ENCODE measurements around the gene CISH.

Gene CISH

GRCh38 chr3:50572158-50572557 lies 39.4 kb downstream of the CISH start:
- TF ChIP-seq CTCF (IDR thresholded peaks at IDR 0.05; ENCODE audit: insufficient read depth, low read length, poor library complexity, severe bottlenecking) (peak; percentile 31), EZH2phosphoT487 (conservative IDR thresholded peaks at IDR 0.05; ENCODE audit: low read length) (no peak)
- no peaks in the 10 kb centered on the region for H3K9me2 ChIP-seq (replicated peaks; ENCODE audit: insufficient read depth, low read length)
- no peaks in the 10 kb centered on the region for H3K79me2 ChIP-seq (ENCODE audit: insufficient read depth, low read length)
- H3F3A ChIP-seq (ENCODE audit: insufficient read depth), result peaks cover 6% of the 10 kb centered on the region; the same call in 1 of the 2 replicates
- no peaks in the 10 kb centered on the region for H3K36me3 ChIP-seq (ENCODE audit: low read length)
- no peaks in the 10 kb centered on the region for H3K27me3 ChIP-seq (ENCODE audit: low read length)
- no peak overlapping the region for H3K4me2 ChIP-seq (ENCODE audit: low read depth, low read length, poor library complexity, severe bottlenecking)
- no peak overlapping the region for H3K27ac ChIP-seq (ENCODE audit: low read depth, low read length)
- H3K4me3 ChIP-seq (ENCODE audit: insufficient read depth, low read length, poor library complexity, severe bottlenecking), result no peak overlapping the region
- H3K9me3 ChIP-seq (ENCODE audit: insufficient read depth, low read length), result no peaks in the 10 kb centered on the region
- no peaks in the 10 kb centered on the region for H4K20me1 ChIP-seq (ENCODE audit: low read depth, low read length)
- no peak overlapping the region for H2AFZ ChIP-seq (ENCODE audit: low read depth, low read length, severe bottlenecking)
- H3K9ac ChIP-seq (ENCODE audit: low read length), result no peak overlapping the region

- Histone ChIP-seq H3K9ac (ENCODE audit: low read length) (no peak overlapping the region), H3K27me3 (ENCODE audit: low read length) (no peaks in the 10 kb centered on the region), H3K27ac (ENCODE audit: low read depth, low read length) (no peak overlapping the region)
Measured at GRCh38 chr3:50571486-50571885, 40.1 kb downstream of the CISH start.

DNA sequence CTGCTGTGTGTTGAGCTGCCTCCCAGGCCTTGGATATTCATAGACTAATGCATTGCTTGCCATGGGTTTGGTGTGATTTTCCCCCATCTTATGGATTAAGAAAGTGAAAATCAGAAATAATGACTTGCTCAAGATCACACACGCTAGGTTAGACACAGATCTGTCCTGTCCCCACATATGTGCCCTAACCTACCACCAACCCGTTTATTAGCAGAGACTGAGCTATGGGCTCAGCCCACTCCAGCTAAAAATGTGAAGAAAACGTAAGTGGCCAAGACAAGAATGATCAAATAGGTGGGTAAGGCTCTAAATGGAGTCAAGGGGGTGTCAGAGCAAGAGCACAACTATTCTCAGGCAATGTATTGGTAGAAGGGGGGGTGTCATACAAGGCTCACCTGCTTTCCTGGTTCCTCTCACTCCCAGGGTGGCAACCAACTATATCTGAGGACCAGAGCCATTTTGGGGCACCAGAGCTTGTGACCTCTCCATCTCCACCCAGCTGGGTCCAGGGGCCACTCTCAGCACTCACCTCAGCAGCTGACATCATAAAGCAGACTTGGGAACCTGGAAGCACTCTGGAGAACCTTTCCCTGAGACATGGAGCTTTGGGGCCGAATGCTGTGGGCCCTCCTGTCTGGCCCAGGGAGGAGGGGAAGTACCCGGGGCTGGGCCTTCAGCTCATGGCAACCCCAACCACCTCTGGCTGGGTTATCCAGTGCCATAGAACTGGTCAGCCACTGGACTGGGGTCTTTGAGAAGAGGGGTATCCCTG lies 40.9 kb downstream of the CISH start:
- Histone ChIP-seq H3K9me3 (ENCODE audit: insufficient read depth, low read length) (no peaks in the 10 kb centered on the region), H3K4me2 (ENCODE audit: low read depth, low read length, poor library complexity, severe bottlenecking) (peak overlapping the region; percentile 79), H2AFZ (ENCODE audit: low read depth, low read length, severe bottlenecking) (no peak overlapping the region), H4K20me1 (ENCODE audit: low read depth, low read length) (no peaks in the 10 kb centered on the region), H3K9me2 (replicated peaks; ENCODE audit: insufficient read depth, low read length) (no peaks in the 10 kb centered on the region), H3F3A (ENCODE audit: insufficient read depth) (peaks cover 6% of the 10 kb centered on the region; the same call in 1 of the 2 replicates), H3K36me3 (ENCODE audit: low read length) (no peaks in the 10 kb centered on the region), H3K9ac (ENCODE audit: low read length) (no peak overlapping the region), H3K27ac (ENCODE audit: low read depth, low read length) (no peak overlapping the region), H3K27me3 (ENCODE audit: low read length) (no peaks in the 10 kb centered on the region), H3K79me2 (ENCODE audit: insufficient read depth, low read length) (no peaks in the 10 kb centered on the region), H3K4me3 (ENCODE audit: insufficient read depth, low read length, poor library complexity, severe bottlenecking) (no peak overlapping the region)
- TF ChIP-seq CTCF (IDR thresholded peaks at IDR 0.05; ENCODE audit: insufficient read depth, low read length, poor library complexity, severe bottlenecking) (no peak), EZH2phosphoT487 (conservative IDR thresholded peaks at IDR 0.05; ENCODE audit: low read length) (no peak)

More at GRCh38 chr3:50571486-50571885, 40.1 kb downstream of the CISH start:
- H4K20me1 ChIP-seq (ENCODE audit: low read depth, low read length), result no peaks in the 10 kb centered on the region
- TF ChIP-seq CTCF (IDR thresholded peaks at IDR 0.05; ENCODE audit: insufficient read depth, low read length, poor library complexity, severe bottlenecking), result no peak
- TF ChIP-seq EZH2phosphoT487 (conservative IDR thresholded peaks at IDR 0.05; ENCODE audit: low read length), result no peak
- no peaks in the 10 kb centered on the region for H3K36me3 ChIP-seq (ENCODE audit: low read length)
- no peaks in the 10 kb centered on the region for H3K9me2 ChIP-seq (replicated peaks; ENCODE audit: insufficient read depth, low read length)
- H3K79me2 ChIP-seq (ENCODE audit: insufficient read depth, low read length), result no peaks in the 10 kb centered on the region
- H3K4me3 ChIP-seq (ENCODE audit: insufficient read depth, low read length, poor library complexity, severe bottlenecking), result no peak overlapping the region
- no peak overlapping the region for H2AFZ ChIP-seq (ENCODE audit: low read depth, low read length, severe bottlenecking)
- no peak overlapping the region for H3K4me2 ChIP-seq (ENCODE audit: low read depth, low read length, poor library complexity, severe bottlenecking)
- no peaks in the 10 kb centered on the region for H3K9me3 ChIP-seq (ENCODE audit: insufficient read depth, low read length)
- H3F3A ChIP-seq (ENCODE audit: insufficient read depth), result peaks cover 6% of the 10 kb centered on the region; the same call in 1 of the 2 replicates
